ENCODE measurements around the gene NAPA. TPM values are rescaled to one million over a fixed set of nuclear protein-coding genes. Genes with fewer than 3 reads are reported as not detected.

Gene NAPA
- total RNA-seq, 1 donor from 2014 or later, result 61.9 TPM

Other genes with a start within 250 kb of the NAPA start
- 10.6 and 11.0 TPM in 2 replicates for gene INAFM1, start 240.2 kb downstream of the NAPA start, total RNA-seq
- 0.16 and 0.88 TPM in 2 replicates for gene C5AR1, start 205.2 kb downstream of the NAPA start, total RNA-seq
- gene C5AR2, start 182.9 kb downstream of the NAPA start, total RNA-seq, result not detected in 2 replicates
- 31.3 and 32.4 TPM in 2 replicates for gene DHX34, start 165.7 kb downstream of the NAPA start, total RNA-seq
- gene MEIS3, start 95.5 kb downstream of the NAPA start, total RNA-seq, result not detected in 2 replicates
- 0.05 TPM in 1 of 2 replicates, not detected in the other for gene SLC8A2, start 43.2 kb downstream of the NAPA start, total RNA-seq
- 10.1 and 12.2 TPM in 2 replicates for gene KPTN, start 30.8 kb downstream of the NAPA start, total RNA-seq
- gene ZNF541, start 58.1 kb upstream of the NAPA start, total RNA-seq, result not detected in 2 replicates
- gene BICRA, start 94.1 kb upstream of the NAPA start, total RNA-seq, result 10.5 and 11.9 TPM in 2 replicates
- gene EHD2, start 198.4 kb upstream of the NAPA start, total RNA-seq, result 0.49 and 1.2 TPM in 2 replicates
- gene NOP53, start 230.5 kb upstream of the NAPA start, total RNA-seq, result 222 and 230 TPM in 2 replicates